Spinal cord (tissue), 10 donors: ENCODE results near the gene FANCE. TPM values are rescaled to one million over a fixed set of nuclear protein-coding genes. Genes with fewer than 3 reads are reported as not detected.
A peak's percentile ranks its signal among the peaks of the same experiment; 100 is the strongest.

ENCODE experiments used
- DNase-seq, 6 donors: peaks; one replicate each; pipeline versions ENCODE4 v3.0.0 to v3.0.0-alpha.2; 2013 to 2015; ENCODE audit warnings: low spot score in 6 of 6, low read depth in 4 of 6
- H3K27ac ChIP-seq: one replicate; pipeline ENCODE4 v1.5.1; 2013; ENCODE audit warnings: low read depth, low read length, control low read depth
- H3K27me3 ChIP-seq: one replicate; pipeline ENCODE4 v1.6.1; 2013; ENCODE audit warnings: low read length; ENCODE audit not compliant: control insufficient read depth, insufficient read depth
- H3K36me3 ChIP-seq: one replicate; pipeline ENCODE4 v1.6.1; 2013; ENCODE audit warnings: low read length; ENCODE audit not compliant: control insufficient read depth, insufficient read depth
- H3K4me1 ChIP-seq: one replicate; pipeline ENCODE4 v1.6.1; 2013; ENCODE audit warnings: low read length; ENCODE audit not compliant: control insufficient read depth, insufficient read depth
- H3K4me3 ChIP-seq: one replicate; pipeline ENCODE4 v1.5.1; 2013; ENCODE audit warnings: low read depth, low read length, control low read depth
- H3K9me3 ChIP-seq: one replicate; pipeline ENCODE4 v1.6.1; 2013; ENCODE audit warnings: low read length; ENCODE audit not compliant: control insufficient read depth, insufficient read depth
- WGBS: methylation state at CpG from one replicate; pipeline ENCODE4 v1.1.5; 2013; ENCODE audit warnings: missing lambda C conversion rate; ENCODE audit not compliant: insufficient coverage; 5-methylcytosine and 5-hydroxymethylcytosine counted together
- polyA plus RNA-seq, 2 donors: library from polyadenylated mRNA; unstranded; fragments of 120-200 nt; gene quantifications; one replicate each; pipeline ENCODE4 v1.2.1, GENCODE V29; 2013; ENCODE audit not compliant: insufficient read length in 2 of 2
- total RNA-seq, 2 donors: library from RNA; depleted of rRNA in 1 of 2; stranded (reverse); fragments of 120-200 nt in 1 of 2; fragments of >200 nt in 1 of 2; gene quantifications; one replicate each; pipeline versions ENCODE4 v1.2.3 to v1.2.4, GENCODE V29; 2013 to 2014
- donor health status: healthy.

Gene FANCE
- total and polyA plus RNA-seq, 4 donors: 6.1 to 14.5 (median 12.3) TPM

DNA sequence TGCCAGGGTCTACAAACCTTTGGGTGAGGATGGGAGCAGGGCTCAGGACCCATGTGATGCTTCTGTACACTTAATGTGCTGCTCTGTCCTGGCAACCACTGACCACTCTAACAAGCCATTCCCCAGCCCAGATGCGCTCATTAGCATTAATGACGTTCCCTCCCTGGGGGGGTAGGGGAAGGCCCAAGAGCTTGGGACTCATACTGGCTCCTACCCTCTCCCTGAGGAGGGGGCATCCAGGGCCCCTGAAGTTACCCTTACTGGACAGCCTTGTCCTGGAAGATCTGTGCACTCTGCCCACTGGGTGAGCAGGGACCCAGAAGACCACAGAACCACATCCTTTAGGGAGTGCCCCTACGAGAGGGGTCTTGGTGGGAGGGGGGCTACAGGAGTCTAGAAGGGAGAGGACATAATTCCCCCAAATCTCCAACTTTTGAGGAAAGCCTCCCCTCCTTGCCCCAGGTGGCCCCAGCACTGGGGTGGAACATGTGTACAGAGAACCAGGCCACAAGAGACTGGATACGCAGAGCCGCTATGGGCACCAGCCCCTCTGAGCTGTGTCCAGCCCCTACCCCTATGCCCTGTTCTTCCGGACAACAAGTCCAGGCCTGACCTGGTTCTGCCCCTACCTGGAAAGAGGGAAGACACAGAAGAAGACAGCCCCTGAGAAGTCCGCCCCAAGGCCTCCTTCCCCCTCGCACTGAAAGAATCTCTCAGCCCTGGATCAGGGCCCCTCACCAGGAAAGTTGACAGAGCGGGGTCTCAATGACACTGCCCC, 43.3 kb downstream of the FANCE start:
- H3K4me1 ChIP-seq: peaks cover 51% of the 10 kb centered on the region
- H3K9me3 ChIP-seq: no peaks in the 10 kb centered on the region
- no peak for DNase-seq
- peaks cover 2% of the 10 kb centered on the region for H3K36me3 ChIP-seq
- no peak overlapping the region for H3K27ac ChIP-seq
- peaks cover 24% of the 10 kb centered on the region for H3K27me3 ChIP-seq
- 85% methylated on average over 4 of the region's 9 CpGs for WGBS
- peak overlapping the region; percentile 31 for H3K4me3 ChIP-seq

DNA sequence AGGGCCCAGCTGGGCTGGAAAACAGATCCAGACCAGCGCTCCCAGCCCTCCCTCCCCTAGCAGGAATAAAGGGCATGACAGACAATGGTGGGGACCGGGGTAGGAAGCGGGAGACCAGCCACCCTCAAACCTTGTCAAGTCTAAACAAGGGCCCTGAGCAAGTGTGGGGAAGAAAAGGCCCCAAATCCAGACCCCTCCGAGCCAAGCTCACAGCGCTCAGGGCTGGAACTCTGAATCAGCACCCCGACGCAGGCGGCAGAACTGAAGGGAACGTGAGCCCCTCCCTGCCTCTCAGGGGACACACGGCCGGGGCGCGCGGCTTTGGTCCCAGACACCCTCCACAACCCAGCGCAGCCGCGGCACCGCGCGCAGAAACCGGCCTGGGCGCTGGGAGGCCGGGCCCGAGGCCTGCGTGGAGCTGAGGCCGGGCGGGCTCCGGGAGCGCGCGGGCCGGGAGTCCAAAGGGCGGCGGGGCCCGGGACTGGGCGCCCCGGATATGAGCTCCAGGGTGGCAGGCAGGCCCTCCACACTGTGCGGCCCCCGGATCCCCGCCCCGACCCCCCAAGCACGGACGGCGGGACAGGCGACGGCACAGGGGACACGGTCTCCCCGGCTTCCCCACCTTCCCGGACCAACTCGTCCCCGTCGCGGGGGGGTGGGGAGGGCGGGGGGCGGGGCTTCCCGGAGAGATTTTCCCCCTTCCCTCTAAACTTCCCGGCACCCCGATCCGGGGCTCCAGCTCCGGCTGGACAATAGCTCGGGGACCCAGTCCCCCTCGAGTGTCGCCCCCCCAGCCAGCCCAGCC, 44.1 kb downstream of the FANCE start:
- Histone ChIP-seq H3K9me3 (no peaks in the 10 kb centered on the region), H3K36me3 (peaks cover 2% of the 10 kb centered on the region), H3K27ac (peak overlapping the region; percentile 57), H3K4me3 (peak overlapping the region; percentile 57), H3K4me1 (peaks cover 44% of the 10 kb centered on the region), H3K27me3 (peaks cover 24% of the 10 kb centered on the region)
- WGBS: 7% methylated on average over 42 of the region's 63 CpGs
- DNase-seq: peak in 1 of 6 donors; percentile 53

DNA sequence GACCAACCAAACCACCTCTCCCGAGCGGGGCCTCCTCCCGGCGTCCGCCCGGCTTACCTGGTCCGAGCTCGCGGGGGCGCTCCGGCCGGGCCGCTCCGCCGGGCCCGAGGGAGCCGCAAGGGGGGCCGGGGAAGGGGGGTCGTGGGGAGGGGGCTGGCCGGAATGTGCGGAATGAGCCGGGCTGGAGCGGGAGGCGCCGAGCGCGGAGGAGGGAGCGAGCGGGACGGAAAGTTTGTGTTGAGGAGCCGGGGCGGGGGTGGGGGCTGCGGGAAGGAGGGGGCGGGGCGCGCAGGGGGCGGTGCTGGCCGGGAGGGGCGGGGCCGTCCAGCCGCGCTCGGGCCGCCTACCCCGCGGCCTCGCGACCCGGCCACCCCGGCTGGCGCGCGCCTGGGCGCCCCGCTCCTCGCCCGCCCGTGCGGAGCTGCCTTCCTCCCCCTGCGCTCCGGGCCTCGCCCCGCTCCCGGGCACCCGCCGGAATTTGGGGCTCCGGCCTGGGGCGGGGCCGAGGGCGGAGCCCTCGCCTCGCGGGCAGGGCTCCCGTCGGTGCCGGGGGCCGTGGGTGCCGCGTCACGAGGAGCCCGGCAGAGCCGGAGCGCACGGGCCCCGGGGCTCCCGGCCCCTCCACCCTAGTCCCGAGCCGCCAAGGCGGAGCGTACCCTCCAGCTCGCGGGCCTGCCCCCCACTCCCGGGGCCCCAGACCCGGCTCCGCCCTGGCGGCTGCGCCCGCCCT, 44.9 kb downstream of the FANCE start, which contains the start of gene TEAD3:
Gene TEAD3 (minus strand): TSS at position 239 of the 730 bp plus-strand sequence.
- peaks cover 2% of the 10 kb centered on the region for H3K36me3 ChIP-seq
- H3K9me3 ChIP-seq: no peaks in the 10 kb centered on the region
- H3K4me3 ChIP-seq: peak within 1 kb of the TSS; percentile 57
- H3K27me3 ChIP-seq: peaks cover 24% of the 10 kb centered on the region
- H3K4me1 ChIP-seq: peaks cover 36% of the 10 kb centered on the region
- peak within 1 kb of the TSS; percentile 57 for H3K27ac ChIP-seq
- peak in 2 of 6 donors; percentile 27 to 69 for DNase-seq
- WGBS: under 1% methylated on average over 64 of the region's 98 CpGs

DNA sequence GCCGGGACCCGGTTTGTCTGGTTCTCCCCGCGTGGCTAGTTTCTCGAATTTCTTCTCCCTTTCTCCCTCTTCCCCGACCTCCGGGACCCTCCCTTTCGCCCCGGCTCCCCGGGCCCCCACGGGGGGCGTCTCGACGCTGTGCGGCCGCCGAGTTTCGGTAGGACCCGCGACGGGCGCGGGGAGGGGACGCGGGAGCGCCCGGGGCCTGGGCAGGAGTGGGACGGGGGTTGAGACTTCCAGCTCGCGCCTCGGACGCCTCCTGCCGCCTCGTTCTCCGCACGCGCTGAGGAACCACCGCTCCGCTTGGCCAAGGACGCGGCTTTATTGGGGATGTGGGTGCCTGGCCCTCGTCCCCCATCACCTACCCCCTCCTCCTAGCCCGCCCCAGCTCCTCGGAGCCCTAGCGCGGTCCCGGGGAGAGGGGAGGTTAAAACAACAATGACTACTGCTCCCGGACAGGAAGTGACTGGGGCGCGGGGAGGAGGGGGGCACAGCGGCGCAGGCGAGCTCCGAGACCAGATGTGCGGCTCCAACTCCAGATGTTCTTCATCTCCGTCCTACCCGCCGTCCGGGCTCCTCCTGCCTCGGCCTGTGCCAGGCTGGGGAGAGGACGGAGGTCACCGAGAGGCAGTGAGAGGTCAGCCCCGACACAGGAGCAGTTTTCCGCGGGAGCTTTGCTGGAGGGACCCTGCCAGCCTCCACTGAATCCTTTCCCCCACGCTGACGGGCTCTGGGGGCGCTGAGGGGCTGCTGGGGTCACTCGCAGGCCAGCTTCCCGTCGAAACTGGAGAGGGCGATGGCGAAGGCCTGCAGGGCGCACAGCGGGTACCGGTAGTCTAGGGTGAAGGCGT, 45.7 kb downstream of the FANCE start:
- WGBS: 2% methylated on average over 66 of the region's 77 CpGs
- peaks cover 24% of the 10 kb centered on the region for H3K27me3 ChIP-seq
- H3K36me3 ChIP-seq: peaks cover 2% of the 10 kb centered on the region
- H3K4me3 ChIP-seq: peak overlapping the region; percentile 40
- peak in 2 of 6 donors; percentile 28 to 62 for DNase-seq
- no peaks in the 10 kb centered on the region for H3K9me3 ChIP-seq
- peaks cover 29% of the 10 kb centered on the region for H3K4me1 ChIP-seq
- H3K27ac ChIP-seq: peak overlapping the region; percentile 44

DNA sequence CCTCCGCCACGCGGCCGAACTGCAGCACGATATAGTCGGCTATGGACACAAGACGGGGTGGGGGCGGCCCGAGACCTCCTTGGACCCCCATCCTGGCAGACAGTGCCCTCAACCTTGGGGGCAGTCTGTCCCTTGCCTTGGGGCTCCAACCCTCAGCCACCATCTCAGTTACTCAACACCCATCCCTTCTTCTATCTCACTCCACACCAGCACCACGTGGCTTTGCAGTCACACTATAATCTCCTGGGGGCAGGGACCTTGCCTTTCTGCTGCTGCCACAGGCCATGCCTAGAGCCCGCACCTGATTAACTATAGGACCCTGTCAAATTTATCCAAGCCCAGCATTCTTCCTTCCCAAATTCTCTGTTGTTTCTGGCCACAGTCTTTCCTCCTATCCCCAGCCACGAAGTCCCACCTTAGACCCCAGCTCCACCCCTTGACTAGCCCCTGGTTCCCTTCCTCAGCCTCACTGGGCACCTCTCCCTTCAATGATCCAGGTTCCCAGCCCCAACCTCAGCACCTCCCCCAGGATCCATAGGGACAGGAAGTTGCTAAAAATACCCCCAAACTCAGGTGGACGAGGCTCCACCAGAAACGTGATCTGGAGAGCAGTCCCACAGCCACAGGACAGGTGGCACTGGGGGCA, 46.4 kb downstream of the FANCE start:
- WGBS: 21% methylated on average over 12 of the region's 14 CpGs
- no peak overlapping the region for H3K27ac ChIP-seq
- H3K4me1 ChIP-seq: peaks cover 28% of the 10 kb centered on the region
- H3K9me3 ChIP-seq: no peaks in the 10 kb centered on the region
- peak overlapping the region; percentile 40 for H3K4me3 ChIP-seq
- H3K36me3 ChIP-seq: peaks cover 2% of the 10 kb centered on the region
- peaks cover 24% of the 10 kb centered on the region for H3K27me3 ChIP-seq
- no peak for DNase-seq

DNA sequence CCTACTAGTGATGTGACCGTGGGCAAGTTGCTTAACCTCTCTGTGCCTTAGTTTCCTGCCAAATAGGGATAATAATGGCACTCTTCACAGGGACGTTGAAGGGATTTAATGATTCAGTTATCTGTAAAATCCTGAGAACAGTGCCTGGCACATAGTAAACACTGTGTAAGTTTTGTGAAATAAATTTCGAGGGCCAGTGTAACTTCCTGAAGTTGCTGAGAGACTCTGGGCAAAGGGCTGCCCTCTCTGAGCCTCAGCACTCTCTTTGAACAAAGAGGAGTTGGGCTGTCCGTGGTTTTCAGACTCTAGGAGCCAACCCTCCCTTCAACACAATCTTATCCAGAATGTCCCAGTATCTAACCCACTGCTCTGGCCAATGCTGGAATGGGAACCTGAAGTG, 47.2 kb downstream of the FANCE start:
- Histone ChIP-seq H3K27ac (no peak overlapping the region), H3K4me1 (peaks cover 26% of the 10 kb centered on the region), H3K36me3 (peaks cover 2% of the 10 kb centered on the region), H3K27me3 (peaks cover 24% of the 10 kb centered on the region), H3K9me3 (no peaks in the 10 kb centered on the region), H3K4me3 (no peak overlapping the region)
- no peak for DNase-seq
- WGBS: 93% methylated on average over 3 of the region's 4 CpGs

DNA sequence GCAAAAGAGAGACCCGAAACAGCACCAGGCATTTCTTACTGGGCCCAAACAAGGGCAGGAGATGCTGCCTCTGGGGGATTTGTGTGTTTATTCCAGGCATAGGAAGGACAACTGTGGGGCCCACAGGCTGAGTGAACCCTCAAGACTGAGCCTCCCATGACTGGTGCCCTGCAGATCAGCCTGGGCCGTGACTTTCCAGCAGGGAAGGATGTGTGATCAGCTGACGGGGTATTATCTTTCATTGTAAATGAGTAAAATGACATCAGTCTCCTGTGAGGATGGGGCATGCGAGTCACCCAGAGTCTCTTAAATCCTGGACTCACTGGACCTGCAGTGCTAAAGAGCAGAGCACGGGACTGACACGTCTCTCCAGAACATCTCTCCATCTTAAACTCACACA, 48.6 kb downstream of the FANCE start:
- Histone ChIP-seq H3K9me3 (no peaks in the 10 kb centered on the region), H3K27ac (no peak overlapping the region), H3K4me1 (peaks cover 18% of the 10 kb centered on the region), H3K36me3 (peaks cover 2% of the 10 kb centered on the region), H3K27me3 (peaks cover 26% of the 10 kb centered on the region), H3K4me3 (no peak overlapping the region)
- DNase-seq: no peak
- 84% methylated on average over 5 of the region's 6 CpGs for WGBS

DNA sequence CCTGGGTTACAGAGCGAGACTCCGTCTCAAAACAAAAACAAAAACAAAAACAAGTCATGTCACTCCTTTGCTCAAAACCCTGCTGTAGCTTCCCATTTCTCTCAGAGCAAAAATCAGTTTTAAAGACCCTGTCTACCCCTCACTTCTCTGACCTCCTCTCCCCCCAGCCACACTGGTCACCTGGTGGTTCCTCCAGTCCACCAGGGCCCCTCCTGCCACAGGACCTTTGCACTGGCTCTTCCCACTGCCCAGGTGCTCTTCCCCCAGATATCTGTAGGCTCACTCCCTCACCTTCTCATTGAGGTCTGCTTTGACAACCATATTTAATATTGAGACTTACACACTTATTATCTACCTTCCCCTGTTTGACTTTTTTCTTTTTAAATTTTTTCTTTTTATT, 49.6 kb downstream of the FANCE start:
- no peak for DNase-seq
- Histone ChIP-seq H3K4me3 (no peak overlapping the region), H3K27me3 (peaks cover 34% of the 10 kb centered on the region), H3K36me3 (peaks cover 2% of the 10 kb centered on the region), H3K27ac (no peak overlapping the region), H3K4me1 (peaks cover 11% of the 10 kb centered on the region), H3K9me3 (no peaks in the 10 kb centered on the region)
- 94% methylated on average over 2 of the region's 2 CpGs for WGBS
